Measurements from ENCODE around the gene GPX4. TPM values are rescaled to one million over a fixed set of nuclear protein-coding genes. Genes with fewer than 3 reads are reported as not detected.

GPX4 gene
- total RNA-seq, 1 donor from 2014 or later = 213 TPM

GRCh38 chr19:1074544-1075283 lies 29.1 kb upstream of the GPX4 start:
- intact Hi-C loops (cut with micrococcal nuclease) = no loop called here
- H3K27me3 Mint-ChIP-seq = no peaks in the 10 kb centered on the region
- ATAC-seq (ENCODE audit: low read depth) = peak; percentile 37
- TF ChIP-seq CTCF (IDR thresholded peaks at IDR 0.05) = no peak
- peaks cover 62% of the 10 kb centered on the region for H3K4me1 Mint-ChIP-seq
- ChIA-PET CTCF (interaction anchor here (1.0 to 1.4 kb wide), 2 partner anchors 9 to 73 kb away, joined by 3 to 9 read pairs; no protein-coding TSS in a partner anchor), POLR2A (interaction anchor here (0.5 to 13.1 kb wide), 25 partner anchors 8 to 195 kb away, joined by 3 to 184 read pairs (median 6); partner anchors contain the start of genes ABCA7, ARHGAP45, CIRBP and CNN2)
- peak overlapping the region; percentile 93 for H3K27ac Mint-ChIP-seq
- peak; percentile 82 for DNase-seq
- peaks cover 50% of the 10 kb centered on the region for H3K36me3 Mint-ChIP-seq (ENCODE audit: low read depth)
- H3K4me3 Mint-ChIP-seq = peak overlapping the region; percentile 53
- H3K9me3 Mint-ChIP-seq = no peaks in the 10 kb centered on the region

GRCh38 chr19:1076046-1076386 lies 27.8 kb upstream of the GPX4 start:
- Mint-ChIP-seq H3K4me3 (peak overlapping the region; percentile 53), H3K36me3 (ENCODE audit: low read depth) (peaks cover 57% of the 10 kb centered on the region), H3K27ac (peak overlapping the region; percentile 93), H3K4me1 (peaks cover 66% of the 10 kb centered on the region), H3K9me3 (no peaks in the 10 kb centered on the region), H3K27me3 (no peaks in the 10 kb centered on the region)
- POLR2A ChIA-PET = interaction anchor here (0.5 to 13.1 kb wide), 15 partner anchors 9 to 193 kb away, joined by 3 to 184 read pairs (median 16); partner anchors contain the start of genes ABCA7, ARHGAP45, CIRBP and CNN2
- CTCF ChIA-PET = interaction anchor here (1.2 kb wide), 1 partner anchor 12 kb away, joined by 4 read pairs; no protein-coding TSS in a partner anchor
- no peak for TF ChIP-seq CTCF (IDR thresholded peaks at IDR 0.05)
- no peak for ATAC-seq (ENCODE audit: low read depth)
- no peak for DNase-seq
- intact Hi-C loops (cut with micrococcal nuclease) = no loop called here

- ATAC-seq (ENCODE audit: low read depth) (peak; percentile 89), DNase-seq (peak; percentile 84)
- TF ChIP-seq CTCF (IDR thresholded peaks at IDR 0.05) = no peak
- peak overlapping the region; percentile 93 for H3K27ac Mint-ChIP-seq
- H3K4me1 Mint-ChIP-seq = peaks cover 67% of the 10 kb centered on the region
- ChIA-PET CTCF (interaction anchor here (1.1 kb wide), 1 partner anchor 12 kb away, joined by 3 read pairs; no protein-coding TSS in a partner anchor), POLR2A (interaction anchor here (0.6 to 13.1 kb wide), 25 partner anchors 9 to 361 kb away, joined by 3 to 184 read pairs (median 6); partner anchors contain the start of genes ABCA7, ARHGAP45, CIRBP and CNN2)
- peak overlapping the region; percentile 71 for H3K4me3 Mint-ChIP-seq
- no peaks in the 10 kb centered on the region for H3K9me3 Mint-ChIP-seq
- no peaks in the 10 kb centered on the region for H3K27me3 Mint-ChIP-seq
- intact Hi-C loops (cut with micrococcal nuclease) = loop anchor here (1.0 kb wide), 4 partner anchors 10 to 56 kb away; partner anchors contain the start of genes ABCA7, ARHGAP45, RNU6-2 and TMEM259
- peaks cover 60% of the 10 kb centered on the region for H3K36me3 Mint-ChIP-seq (ENCODE audit: low read depth)
Observed at GRCh38 chr19:1076951-1077350, 26.8 kb upstream of the GPX4 start.

GRCh38 chr19:1079566-1080111 lies 24.2 kb upstream of the GPX4 start:
- POLR2A ChIA-PET = interaction anchor here (0.6 to 13.1 kb wide), 6 partner anchors 7 to 189 kb away, joined by 3 to 184 read pairs (median 4); partner anchors contain the start of genes ABCA7, ARHGAP45 and CIRBP
- Mint-ChIP-seq H3K27me3 (no peaks in the 10 kb centered on the region), H3K9me3 (no peaks in the 10 kb centered on the region), H3K4me1 (peaks cover 59% of the 10 kb centered on the region), H3K27ac (peak overlapping the region; percentile 41), H3K36me3 (ENCODE audit: low read depth) (peaks cover 62% of the 10 kb centered on the region), H3K4me3 (no peak overlapping the region)
- intact Hi-C loops (cut with micrococcal nuclease) = no loop called here
- no peak for ATAC-seq (ENCODE audit: low read depth)
- TF ChIP-seq CTCF (IDR thresholded peaks at IDR 0.05) = no peak
- no peak for DNase-seq
- CTCF ChIA-PET = interaction anchor here (1.1 kb wide), 1 partner anchor 15 kb away, joined by 4 read pairs; no protein-coding TSS in a partner anchor
